Right lobe of liver (tissue), 6 donors: ENCODE results near the gene MSH3. TPM values are rescaled to one million over a fixed set of nuclear protein-coding genes. Genes with fewer than 3 reads are reported as not detected.
"Not testable (repeated sequence)": the region's sequence is repeated elsewhere in the genome, so short reads cannot be mapped to it uniquely, and the experiment has no call there.

Experiments
- ATAC-seq, 4 donors: fragments of 200-7000 bp; cut with Tn5 transposase; one replicate each; pipeline ENCODE4 v1.9.1; 2020; ENCODE audit warnings: mild to moderate bottlenecking in 4 of 4, moderate library complexity in 4 of 4
- DNase-seq, 3 donors: peaks; one replicate each; pipeline ENCODE4 v3.0.0-alpha.2; 2020
- H3K27ac ChIP-seq, 3 donors: fragments of 200-600 bp; one replicate each; pipeline ENCODE4 v1.8.0; 2022
- H3K27me3 ChIP-seq, 2 donors: fragments of 200-600 bp; one replicate each; pipeline ENCODE4 v1.8.0; 2022
- H3K36me3 ChIP-seq, 4 donors: fragments of 200-600 bp; sonication (generic) in 1 of 4; one replicate each; pipeline versions ENCODE4 v1.5.1 to v1.8.0; 2017 to 2022; ENCODE audit warnings: control low read depth in 1 of 4
- H3K4me1 ChIP-seq, 4 donors: fragments of 200-600 bp; sonication (generic) in 1 of 4; one replicate each; pipeline versions ENCODE4 v1.5.1 to v1.8.0; 2017 to 2022; ENCODE audit warnings: control low read depth in 1 of 4
- H3K4me3 ChIP-seq, 3 donors: fragments of 200-600 bp; one replicate each; pipeline ENCODE4 v1.8.0; 2022
- H3K9me3 ChIP-seq, 4 donors: fragments of 200-600 bp; sonication (generic) in 1 of 4; one replicate each; pipeline versions ENCODE4 v1.5.1 to v1.8.0; 2017 to 2022; ENCODE audit warnings: control low read depth in 1 of 4
- POLR2A ChIP-seq: fragments of 450-650 bp; IDR thresholded peaks from one replicate; pipeline ENCODE4 v1.6.1; 2017; ENCODE audit warnings: antibody characterized with exemption, mild to moderate bottlenecking
- WGBS: methylation state at CpG from one replicate; pipeline ENCODE4 v1.1.6; 2018; ENCODE audit warnings: low coverage, low lambda C conversion rate; ENCODE audit not compliant: insufficient coverage; ENCODE audit errors: missing lambda C conversion rate; 5-methylcytosine and 5-hydroxymethylcytosine counted together
- intact Hi-C, 2 donors: fragments of 100-400 bp; cut with DNase I; formaldehyde crosslinking; loops; one replicate each; pipeline versions ENCODE4 v1.11.2 to v1.14.1; 2022
- total RNA-seq, 6 experiments: library from RNA; depleted of rRNA in 2 of 6; stranded (reverse); fragments of >200 nt in 2 of 6; fragmentation: NEBNext Ultra II Directional in 3 of 6; extraction: Animal tissue kit (Norgen Biotek cat#: 25700) in 3 of 6; gene quantifications; one replicate each; pipeline versions ENCODE4 v1.1.0 to v1.2.4, GENCODE V29; 2016 to 2023
- TF ChIP-seq, protein P1 (sequence below), 4 donors: fragments of 200-600 bp in 3 of 4; fragments of 450-650 bp in 1 of 4; IDR thresholded peaks; one replicate each; pipeline versions ENCODE4 v1.5.1 to v1.8.0; 2016 to 2022; ENCODE audit warnings: antibody characterized with exemption in 4 of 4, mild to moderate bottlenecking in 2 of 4
- donor health status: DM: no; HTN: yes; CAD: no.
- donor health status: DM: no; HTN: no; CAD: no.
- donor health status: DM: no; HTN: no; CAD: no.
- donor health status: DM: no; HTN: yes; CAD: no.
- donor health status: DM: no; HTN: yes; CAD: no.

MSH3 gene
- total RNA-seq, 6 experiments from 2014 or later = 7.8 to 13.1 (median 10.8) TPM

DNA sequence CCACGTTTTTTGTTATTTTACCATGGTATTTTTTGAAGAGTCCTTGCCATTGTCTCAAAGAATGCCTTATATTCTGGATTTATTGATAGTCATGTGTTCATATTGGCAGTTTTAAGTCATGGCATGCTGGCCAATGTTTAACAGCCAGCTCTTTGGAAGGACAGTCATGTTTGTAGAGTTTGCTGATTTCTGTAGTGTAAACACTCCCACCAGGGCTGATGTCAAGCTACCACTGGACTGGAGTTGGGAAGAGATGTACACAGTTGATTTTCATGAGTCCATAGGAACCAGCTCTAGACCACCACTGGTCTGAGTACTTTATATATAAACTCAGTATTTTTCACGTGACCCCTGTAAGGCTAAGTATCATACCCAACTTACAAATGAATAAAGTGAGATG, 125.6 kb downstream of the MSH3 start:
- intact Hi-C loops = no loop called here
- no peak for TF ChIP-seq POLR2A
- TF ChIP-seq, protein P1, sequence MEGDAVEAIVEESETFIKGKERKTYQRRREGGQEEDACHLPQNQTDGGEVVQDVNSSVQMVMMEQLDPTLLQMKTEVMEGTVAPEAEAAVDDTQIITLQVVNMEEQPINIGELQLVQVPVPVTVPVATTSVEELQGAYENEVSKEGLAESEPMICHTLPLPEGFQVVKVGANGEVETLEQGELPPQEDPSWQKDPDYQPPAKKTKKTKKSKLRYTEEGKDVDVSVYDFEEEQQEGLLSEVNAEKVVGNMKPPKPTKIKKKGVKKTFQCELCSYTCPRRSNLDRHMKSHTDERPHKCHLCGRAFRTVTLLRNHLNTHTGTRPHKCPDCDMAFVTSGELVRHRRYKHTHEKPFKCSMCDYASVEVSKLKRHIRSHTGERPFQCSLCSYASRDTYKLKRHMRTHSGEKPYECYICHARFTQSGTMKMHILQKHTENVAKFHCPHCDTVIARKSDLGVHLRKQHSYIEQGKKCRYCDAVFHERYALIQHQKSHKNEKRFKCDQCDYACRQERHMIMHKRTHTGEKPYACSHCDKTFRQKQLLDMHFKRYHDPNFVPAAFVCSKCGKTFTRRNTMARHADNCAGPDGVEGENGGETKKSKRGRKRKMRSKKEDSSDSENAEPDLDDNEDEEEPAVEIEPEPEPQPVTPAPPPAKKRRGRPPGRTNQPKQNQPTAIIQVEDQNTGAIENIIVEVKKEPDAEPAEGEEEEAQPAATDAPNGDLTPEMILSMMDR (IDR thresholded peaks at IDR 0.05) = no peak
- no peak for DNase-seq
- no peak for ATAC-seq
- Histone ChIP-seq H3K36me3 (peaks cover 0 to 4% (median 1%) of the 10 kb centered on the region in 4 donors), H3K27ac (no peak overlapping the region), H3K4me3 (no peak overlapping the region), H3K27me3 (no peaks in the 10 kb centered on the region), H3K4me1 (no peaks in the 10 kb centered on the region), H3K9me3 (no peaks in the 10 kb centered on the region)
- 96% methylated on average over 2 of the region's 2 CpGs for WGBS

DNA sequence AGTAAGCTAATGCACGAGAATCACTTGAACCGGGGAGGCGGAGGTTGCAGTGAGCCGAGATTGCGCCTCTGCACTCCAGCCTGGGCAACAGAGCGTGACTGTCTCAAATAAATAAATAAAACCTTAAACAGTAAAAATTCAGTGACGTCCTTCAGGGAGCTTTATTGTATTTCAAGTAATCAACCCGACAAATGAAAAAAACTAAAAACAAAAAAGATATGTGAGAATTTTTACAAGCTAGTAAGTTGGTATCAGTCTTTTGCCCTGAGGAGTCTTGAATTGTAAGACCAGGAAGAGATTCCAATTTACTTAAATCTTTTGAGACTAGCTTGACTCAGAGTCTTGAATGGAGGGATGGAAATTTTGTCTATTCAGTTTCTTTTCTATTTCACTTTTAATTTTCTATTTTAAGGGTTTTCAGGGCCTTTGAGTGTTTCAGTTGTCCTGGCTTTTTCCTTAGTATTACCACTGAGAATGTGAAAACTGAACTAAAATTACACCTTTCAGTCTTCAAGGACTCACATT, 126.4 kb downstream of the MSH3 start:
- no peak for DNase-seq
- TF ChIP-seq, protein P1 (IDR thresholded peaks at IDR 0.05) = no peak
- no peak for TF ChIP-seq POLR2A
- H3K9me3 ChIP-seq = no peaks in the 10 kb centered on the region
- H3K27ac ChIP-seq = no peak overlapping the region
- no peak overlapping the region for H3K4me3 ChIP-seq
- 95% methylated on average over 6 of the region's 8 CpGs for WGBS
- H3K36me3 ChIP-seq = peaks cover 0 to 4% (median 1%) of the 10 kb centered on the region in 4 donors
- no peaks in the 10 kb centered on the region for H3K4me1 ChIP-seq
- H3K27me3 ChIP-seq = no peaks in the 10 kb centered on the region
- no peak for ATAC-seq
- intact Hi-C loops = no loop called here

DNA sequence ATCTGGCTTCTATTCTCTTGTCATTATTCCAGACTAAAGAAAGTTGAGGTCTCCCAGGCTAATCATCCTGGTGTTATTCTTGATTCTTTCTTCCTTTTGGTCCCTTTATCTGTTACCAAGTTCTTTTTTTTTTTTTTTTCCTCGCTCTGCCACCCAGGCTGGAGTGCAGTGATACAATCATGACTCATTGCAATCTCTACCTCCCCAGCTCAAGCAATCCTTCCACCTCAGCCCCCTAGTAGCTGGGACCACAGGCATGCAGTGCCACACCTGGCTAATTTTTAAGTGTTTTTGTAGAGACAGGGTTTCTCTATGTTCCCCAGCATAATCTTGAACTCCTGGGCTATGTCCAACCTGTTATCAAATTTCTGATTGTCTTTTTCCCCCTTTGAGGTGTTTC, 126.9 kb downstream of the MSH3 start:
- H3K4me1 ChIP-seq = no peaks in the 10 kb centered on the region
- H3K27ac ChIP-seq = no peak overlapping the region
- ATAC-seq = no peak
- no peak for DNase-seq
- 100% methylated on average over 1 of the region's 1 CpG for WGBS
- no peak for TF ChIP-seq POLR2A
- TF ChIP-seq, protein P1 (IDR thresholded peaks at IDR 0.05) = no peak
- no peaks in the 10 kb centered on the region for H3K9me3 ChIP-seq
- H3K27me3 ChIP-seq = no peaks in the 10 kb centered on the region
- peaks cover 0 to 4% (median 1%) of the 10 kb centered on the region in 4 donors for H3K36me3 ChIP-seq
- no peak overlapping the region for H3K4me3 ChIP-seq
- intact Hi-C loops = no loop called here

DNA sequence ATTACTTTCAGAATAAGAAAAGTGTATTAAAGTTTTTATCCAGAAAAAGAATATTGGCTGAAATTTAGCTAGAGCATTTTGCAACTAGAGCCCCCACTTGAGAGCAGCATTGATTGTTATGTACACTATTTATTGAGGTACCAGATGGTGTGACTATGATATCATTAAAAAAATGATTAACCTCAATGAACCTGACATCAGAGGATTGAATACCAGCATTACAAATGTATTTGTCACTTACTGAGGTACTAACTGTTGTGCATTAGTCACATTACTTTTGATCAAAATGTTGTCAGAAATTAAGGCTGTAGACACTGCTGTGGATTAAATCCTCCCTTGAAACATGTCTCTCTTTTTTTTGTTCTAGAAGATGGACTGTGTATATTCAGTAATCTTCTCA, 128.2 kb downstream of the MSH3 start:
- Histone ChIP-seq H3K9me3 (no peaks in the 10 kb centered on the region), H3K4me3 (no peak overlapping the region), H3K36me3 (peaks cover 0 to 7% (median 1%) of the 10 kb centered on the region in 4 donors), H3K4me1 (no peaks in the 10 kb centered on the region), H3K27ac (no peak overlapping the region), H3K27me3 (no peaks in the 10 kb centered on the region)
- TF ChIP-seq POLR2A = no peak
- TF ChIP-seq, protein P1 (IDR thresholded peaks at IDR 0.05) = no peak
- ATAC-seq (no peak), DNase-seq (no peak)
- intact Hi-C loops = no loop called here

DNA sequence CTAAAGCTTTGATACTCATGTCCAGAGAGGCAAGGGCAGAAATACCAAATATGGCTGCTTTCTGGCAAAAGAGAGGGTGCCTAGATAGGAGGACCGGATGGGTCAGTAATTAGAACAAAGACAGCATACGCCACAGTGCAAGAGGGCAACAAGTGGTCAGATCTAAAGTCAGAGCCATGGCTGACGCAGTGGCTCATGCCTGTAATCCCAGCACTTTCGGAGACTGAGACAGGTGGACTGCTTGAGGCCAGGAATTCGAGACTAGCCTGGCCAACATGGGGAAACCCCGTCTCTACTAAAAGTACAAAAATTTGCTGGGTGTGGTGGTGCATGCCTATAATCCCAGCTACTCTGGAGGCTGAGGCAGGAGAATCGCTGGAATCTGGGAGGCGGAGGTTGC, 129.3 kb downstream of the MSH3 start:
- H3K27ac ChIP-seq, H3K36me3 ChIP-seq, DNase-seq, ATAC-seq, H3K9me3 ChIP-seq, H3K4me3 ChIP-seq, intact Hi-C loops, H3K4me1 ChIP-seq, H3K27me3 ChIP-seq: not testable (repeated sequence)
- 82% methylated on average over 2 of the region's 8 CpGs for WGBS
